ENCODE results near the gene POU2F3. TPM values are rescaled to one million over a fixed set of nuclear protein-coding genes. Genes with fewer than 3 reads are reported as not detected.

POU2F3 gene
- total RNA-seq, 1 donor from 2014 or later: 0.97 TPM

GRCh38 chr11:120303004-120303637 is 63.2 kb downstream of the POU2F3 start:
- TF ChIP-seq CTCF (IDR thresholded peaks at IDR 0.05; ENCODE audit: unreplicated experiment): peak; percentile 87
- Mint-ChIP-seq H3K9me3 (ENCODE audit: unreplicated experiment) (no peaks in the 10 kb centered on the region), H3K4me3 (ENCODE audit: unreplicated experiment) (no peak overlapping the region), H3K36me3 (ENCODE audit: low read depth, unreplicated experiment) (no peaks in the 10 kb centered on the region), H3K4me1 (ENCODE audit: unreplicated experiment) (peaks cover 25% of the 10 kb centered on the region), H3K27ac (ENCODE audit: unreplicated experiment) (no peak overlapping the region), H3K27me3 (ENCODE audit: unreplicated experiment) (peaks cover 7% of the 10 kb centered on the region)
- peak; percentile 78 for DNase-seq (ENCODE audit: low spot score)

- Mint-ChIP-seq H3K27me3 (ENCODE audit: unreplicated experiment) (peaks cover 7% of the 10 kb centered on the region), H3K4me3 (ENCODE audit: unreplicated experiment) (no peak overlapping the region), H3K36me3 (ENCODE audit: low read depth, unreplicated experiment) (no peaks in the 10 kb centered on the region), H3K27ac (ENCODE audit: unreplicated experiment) (no peak overlapping the region), H3K4me1 (ENCODE audit: unreplicated experiment) (peaks cover 25% of the 10 kb centered on the region), H3K9me3 (ENCODE audit: unreplicated experiment) (no peaks in the 10 kb centered on the region)
- DNase-seq (ENCODE audit: low spot score): no peak
- no peak for TF ChIP-seq CTCF (IDR thresholded peaks at IDR 0.05; ENCODE audit: unreplicated experiment)
These were observed 64.6 kb downstream of the POU2F3 start for GRCh38 chr11:120304526-120304925.

DNA sequence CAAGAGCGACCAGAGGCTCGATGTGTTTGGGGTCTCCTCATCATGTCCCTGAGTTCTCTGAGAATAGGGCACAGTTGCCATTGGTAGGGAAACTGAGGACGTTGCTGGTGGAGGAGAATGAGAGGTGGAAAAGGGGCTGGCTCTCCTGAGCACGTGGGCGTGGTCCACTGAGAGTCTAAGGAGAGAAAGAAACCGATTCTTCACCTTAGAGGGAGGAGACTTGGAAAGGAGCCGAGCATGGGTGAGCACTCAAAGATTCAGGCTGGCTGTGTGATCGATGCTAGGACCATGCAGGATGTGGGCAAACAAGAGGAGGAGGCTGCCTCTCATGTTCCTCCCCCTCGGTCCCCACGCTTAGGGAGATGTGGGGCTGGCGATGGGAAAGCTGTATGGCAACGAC is 65.3 kb downstream of the POU2F3 start:
- peak overlapping the region; percentile 38 for H3K4me3 Mint-ChIP-seq (ENCODE audit: unreplicated experiment)
- H3K9me3 Mint-ChIP-seq (ENCODE audit: unreplicated experiment): no peaks in the 10 kb centered on the region
- TF ChIP-seq CTCF (IDR thresholded peaks at IDR 0.05; ENCODE audit: unreplicated experiment): no peak
- no peaks in the 10 kb centered on the region for H3K36me3 Mint-ChIP-seq (ENCODE audit: low read depth, unreplicated experiment)
- peaks cover 21% of the 10 kb centered on the region for H3K4me1 Mint-ChIP-seq (ENCODE audit: unreplicated experiment)
- H3K27ac Mint-ChIP-seq (ENCODE audit: unreplicated experiment): no peak overlapping the region
- DNase-seq (ENCODE audit: low spot score): no peak
- H3K27me3 Mint-ChIP-seq (ENCODE audit: unreplicated experiment): peaks cover 4% of the 10 kb centered on the region

DNA sequence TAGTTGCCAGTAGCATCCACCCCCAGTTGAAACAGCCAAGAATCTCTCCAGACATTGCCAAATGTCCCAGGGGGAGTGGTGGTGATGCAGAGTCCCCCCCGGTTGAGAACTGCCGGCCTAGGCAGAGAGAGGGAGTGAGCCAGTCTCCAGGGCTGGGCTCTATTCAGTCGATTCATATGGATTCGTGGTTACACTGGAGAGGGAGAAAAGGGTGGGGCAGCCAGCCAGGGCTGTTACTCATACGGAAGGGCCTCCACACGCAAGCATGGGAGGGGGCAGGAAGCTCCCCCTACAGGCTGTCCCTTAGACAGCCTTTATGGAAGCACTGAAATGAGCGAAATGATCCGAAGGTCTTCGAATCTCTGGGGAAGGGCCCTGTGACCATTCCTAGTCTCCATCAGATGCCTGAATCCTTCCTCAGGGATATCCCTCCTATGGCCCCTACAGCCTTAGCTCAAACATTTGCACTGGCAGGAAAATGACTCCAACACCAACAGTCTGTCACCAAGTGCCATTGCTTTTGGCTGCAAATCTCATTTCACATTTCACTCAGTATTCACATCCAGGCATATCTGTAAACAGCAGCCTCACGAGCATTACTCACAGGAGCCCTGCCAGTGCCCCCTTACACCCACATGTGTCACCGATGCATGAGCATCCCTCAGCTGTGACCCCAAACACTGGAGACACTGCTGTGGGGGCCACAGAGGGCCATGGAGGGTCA is 66.7 kb downstream of the POU2F3 start:
- H3K27ac Mint-ChIP-seq (ENCODE audit: unreplicated experiment): no peak overlapping the region

More for the DNA sequence above, 66.7 kb downstream of the POU2F3 start:
- H3K9me3 Mint-ChIP-seq (ENCODE audit: unreplicated experiment): no peaks in the 10 kb centered on the region
- no peak for DNase-seq (ENCODE audit: low spot score)
- no peak for TF ChIP-seq CTCF (IDR thresholded peaks at IDR 0.05; ENCODE audit: unreplicated experiment)
- H3K4me3 Mint-ChIP-seq (ENCODE audit: unreplicated experiment): no peak overlapping the region
- H3K27me3 Mint-ChIP-seq (ENCODE audit: unreplicated experiment): peaks cover 4% of the 10 kb centered on the region
- no peaks in the 10 kb centered on the region for H3K36me3 Mint-ChIP-seq (ENCODE audit: low read depth, unreplicated experiment)
- H3K4me1 Mint-ChIP-seq (ENCODE audit: unreplicated experiment): peaks cover 20% of the 10 kb centered on the region
